Fibroblast of peridontal ligament (primary cell): Measurements from ENCODE around the gene TNFSF15.

Source experiments
- DNase-seq: peaks from one replicate; pipeline ENCODE4 v3.0.0-alpha.2; 2010; ENCODE audit errors: extremely low read depth

The TNFSF15 gene

GRCh38 chr9:114825126-114825795 is 19.4 kb upstream of the TNFSF15 start:
- peak; percentile 60 for DNase-seq

- DNase-seq: peak; percentile 92
These were observed 18.3 kb upstream of the TNFSF15 start for GRCh38 chr9:114824110-114824509.

- DNase-seq: no peak
These were observed 17.6 kb upstream of the TNFSF15 start for GRCh38 chr9:114823441-114823840.

- DNase-seq: no peak
These were observed 16.9 kb upstream of the TNFSF15 start for GRCh38 chr9:114822708-114823107.

- DNase-seq: peak; percentile 48
These were observed 15.1 kb upstream of the TNFSF15 start for GRCh38 chr9:114820776-114821501.

- DNase-seq: no peak
These were observed 12.3 kb upstream of the TNFSF15 start for GRCh38 chr9:114818178-114818577.

GRCh38 chr9:114813717-114814418 is 8.0 kb upstream of the TNFSF15 start:
- DNase-seq: no peak

GRCh38 chr9:114811966-114812636 is 6.3 kb upstream of the TNFSF15 start:
- DNase-seq: no peak

GRCh38 chr9:114811301-114811700 is 5.5 kb upstream of the TNFSF15 start:
- no peak for DNase-seq

- no peak for DNase-seq
These were observed 4.8 kb upstream of the TNFSF15 start for GRCh38 chr9:114810614-114811013.

GRCh38 chr9:114806526-114806900 is 674 bp upstream of the TNFSF15 start:
- no peak for DNase-seq

GRCh38 chr9:114804505-114804904 is 1.3 kb downstream of the TNFSF15 start:
- peak; percentile 80 for DNase-seq

GRCh38 chr9:114803479-114804265 is 2.2 kb downstream of the TNFSF15 start:
- peak; percentile 31 for DNase-seq

GRCh38 chr9:114799925-114800324 is 5.9 kb downstream of the TNFSF15 start:
- no peak for DNase-seq

GRCh38 chr9:114799441-114799840 is 6.4 kb downstream of the TNFSF15 start:
- DNase-seq: no peak

- DNase-seq: no peak
These were observed 6.9 kb downstream of the TNFSF15 start for GRCh38 chr9:114798780-114799427.

- DNase-seq: no peak
These were observed 7.7 kb downstream of the TNFSF15 start for GRCh38 chr9:114798101-114798500.

GRCh38 chr9:114792396-114792795 is 13.4 kb downstream of the TNFSF15 start:
- no peak for DNase-seq

GRCh38 chr9:114791736-114792135 is 14.1 kb downstream of the TNFSF15 start:
- DNase-seq: peak; percentile 23

GRCh38 chr9:114791312-114791711 is 14.5 kb downstream of the TNFSF15 start:
- no peak for DNase-seq

GRCh38 chr9:114790521-114790920 is 15.3 kb downstream of the TNFSF15 start:
- peak; percentile 24 for DNase-seq
